ENCODE measurements around the gene TLE1.
"Not testable (repeated sequence)": the region's sequence is repeated elsewhere in the genome, so short reads cannot be mapped to it uniquely, and the experiment has no call there.

Gene TLE1

GRCh38 chr9:81717061-81717746 is 27.9 kb upstream of the TLE1 start:
- WGBS: 15% methylated on average over 4 of the region's 5 CpGs
- Histone ChIP-seq H3K27me3 (ENCODE audit: insufficient read depth, low read length) (no peaks in the 10 kb centered on the region), H3K4me1 (ENCODE audit: insufficient read depth, low read length) (peaks cover 25% of the 10 kb centered on the region), H3K9me3 (ENCODE audit: insufficient read depth, low read depth, low read length) (no peaks in the 10 kb centered on the region), H3K9ac (ENCODE audit: low read depth, low read length) (no peak overlapping the region), H3K27ac (ENCODE audit: low read depth, low read length) (peak overlapping the region; percentile 22), H3K4me3 (ENCODE audit: low read length) (no peak overlapping the region), H3K36me3 (ENCODE audit: insufficient read depth, low read length) (no peaks in the 10 kb centered on the region)

DNA sequence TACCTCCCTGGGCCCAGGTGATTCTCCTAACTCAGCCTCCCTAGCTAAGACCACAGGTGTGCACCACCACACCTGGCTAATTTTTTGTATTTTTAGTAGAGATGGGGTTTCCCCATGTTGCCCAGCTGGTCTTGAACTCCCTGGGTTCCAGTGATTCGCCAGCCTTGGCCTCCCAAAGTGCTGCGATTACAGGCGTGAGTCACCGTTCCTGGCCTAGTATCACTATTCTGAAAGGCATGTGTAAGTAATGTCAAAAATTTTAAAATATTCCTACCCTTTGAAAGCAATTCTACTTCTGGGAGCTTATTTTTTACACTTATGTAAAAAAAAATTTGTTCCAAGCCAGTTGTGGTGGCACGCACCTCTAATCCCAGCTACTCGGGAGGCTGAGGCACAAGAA is 27.1 kb upstream of the TLE1 start:
- WGBS: 95% methylated on average over 6 of the region's 6 CpGs
- no peak overlapping the region for H3K9ac ChIP-seq (ENCODE audit: low read depth, low read length)
- H3K9me3 ChIP-seq (ENCODE audit: insufficient read depth, low read depth, low read length): no peaks in the 10 kb centered on the region
- peaks cover 25% of the 10 kb centered on the region for H3K4me1 ChIP-seq (ENCODE audit: insufficient read depth, low read length)
- H3K4me3 ChIP-seq (ENCODE audit: low read length): no peak overlapping the region
- no peaks in the 10 kb centered on the region for H3K27me3 ChIP-seq (ENCODE audit: insufficient read depth, low read length)
- peak overlapping the region; percentile 22; the same call in 1 of the 2 replicates for H3K27ac ChIP-seq (ENCODE audit: low read depth, low read length)
- H3K36me3 ChIP-seq (ENCODE audit: insufficient read depth, low read length): no peaks in the 10 kb centered on the region

DNA sequence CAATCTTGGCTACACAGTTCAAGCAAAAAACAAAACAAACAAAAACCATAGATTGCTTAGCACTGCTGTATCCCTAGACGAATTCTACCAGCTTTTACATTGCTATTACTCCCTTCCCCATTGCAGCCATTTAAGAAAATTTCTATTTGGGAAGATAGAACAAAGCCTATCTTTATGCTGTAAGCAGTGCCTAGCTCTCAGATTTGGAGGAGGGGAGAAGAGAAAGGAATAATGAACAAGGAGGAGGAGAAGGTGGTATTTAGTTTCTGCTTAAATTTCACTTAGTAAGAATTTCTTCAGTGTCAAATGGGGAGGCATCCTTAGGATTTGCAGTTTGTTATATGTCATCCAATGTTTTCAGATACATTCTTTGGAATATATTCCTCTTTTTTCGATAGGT is 16.2 kb upstream of the TLE1 start:
- Histone ChIP-seq H3K27me3 (ENCODE audit: insufficient read depth, low read length) (no peaks in the 10 kb centered on the region), H3K27ac (ENCODE audit: low read depth, low read length) (no peak overlapping the region), H3K9ac (ENCODE audit: low read depth, low read length) (no peak overlapping the region), H3K36me3 (ENCODE audit: insufficient read depth, low read length) (no peaks in the 10 kb centered on the region), H3K9me3 (ENCODE audit: insufficient read depth, low read depth, low read length) (no peaks in the 10 kb centered on the region), H3K4me3 (ENCODE audit: low read length) (no peak overlapping the region), H3K4me1 (ENCODE audit: insufficient read depth, low read length) (no peaks in the 10 kb centered on the region)
- WGBS: 100% methylated on average over 1 of the region's 2 CpGs

DNA sequence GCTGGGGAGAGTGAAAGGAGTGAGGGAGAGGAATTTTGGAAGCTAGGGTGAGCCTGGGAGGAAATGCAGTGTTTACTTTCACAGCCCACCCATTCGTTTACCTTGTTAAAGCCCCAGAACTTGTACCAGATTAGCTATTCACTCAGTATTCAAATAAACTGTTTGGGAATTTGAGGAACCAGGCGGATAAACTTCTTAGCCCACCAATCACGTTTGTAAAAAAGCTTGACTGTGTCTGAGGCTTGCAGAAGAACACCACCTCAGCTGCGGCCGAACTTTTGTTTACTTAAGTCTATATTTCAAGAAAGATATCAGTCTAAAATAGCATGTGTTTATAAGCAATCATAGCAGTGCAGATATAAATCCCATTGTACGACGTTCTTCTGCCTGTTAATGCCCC is 5.2 kb upstream of the TLE1 start:
- H3K27ac ChIP-seq (ENCODE audit: low read depth, low read length): no peak overlapping the region
- no peaks in the 10 kb centered on the region for H3K36me3 ChIP-seq (ENCODE audit: insufficient read depth, low read length)
- 39% methylated on average over 5 of the region's 7 CpGs for WGBS
- H3K9me3 ChIP-seq (ENCODE audit: insufficient read depth, low read depth, low read length): no peaks in the 10 kb centered on the region
- peaks cover 35% of the 10 kb centered on the region for H3K4me1 ChIP-seq (ENCODE audit: insufficient read depth, low read length)
- no peak overlapping the region for H3K4me3 ChIP-seq (ENCODE audit: low read length)
- H3K27me3 ChIP-seq (ENCODE audit: insufficient read depth, low read length): peaks cover 22% of the 10 kb centered on the region
- H3K9ac ChIP-seq (ENCODE audit: low read depth, low read length): no peak overlapping the region

DNA sequence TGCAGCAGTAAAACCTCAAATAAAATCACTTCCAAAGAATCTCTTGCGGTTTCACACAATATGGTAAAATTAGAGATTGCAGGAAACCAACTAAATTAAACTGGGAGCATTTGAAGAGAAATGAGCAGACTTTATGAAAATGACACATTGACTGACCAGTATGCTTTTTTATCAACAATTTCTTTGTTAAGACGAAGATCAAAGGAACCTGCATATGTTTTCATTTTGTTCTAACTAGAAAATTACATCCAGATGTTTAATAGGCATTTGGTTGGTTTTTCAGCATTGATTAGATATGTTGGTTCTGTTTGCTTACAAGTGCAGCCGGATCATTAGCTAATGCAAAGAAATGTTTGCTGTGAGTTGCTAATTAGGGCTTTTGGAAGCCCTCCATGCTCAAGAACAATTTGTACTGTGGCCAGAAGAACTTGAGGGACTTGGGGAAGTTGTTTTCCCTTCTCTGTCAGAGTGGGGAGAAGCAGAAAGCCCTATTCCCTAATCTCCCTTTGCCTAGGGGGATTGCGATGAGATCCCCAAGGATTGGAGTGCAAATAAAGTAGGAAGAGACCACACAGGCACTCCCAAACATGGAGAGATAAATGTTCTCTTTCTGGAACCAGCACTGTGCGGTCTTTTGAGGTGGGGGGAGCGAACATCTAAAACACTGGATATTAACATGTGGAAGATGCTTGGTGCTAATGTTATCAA is 4.5 kb upstream of the TLE1 start:
- Histone ChIP-seq H3K27ac (ENCODE audit: low read depth, low read length) (no peak overlapping the region), H3K4me3 (ENCODE audit: low read length) (no peak overlapping the region), H3K4me1 (ENCODE audit: insufficient read depth, low read length) (peaks cover 32% of the 10 kb centered on the region), H3K36me3 (ENCODE audit: insufficient read depth, low read length) (no peaks in the 10 kb centered on the region), H3K9ac (ENCODE audit: low read depth, low read length) (no peak overlapping the region), H3K27me3 (ENCODE audit: insufficient read depth, low read length) (peaks cover 22% of the 10 kb centered on the region), H3K9me3 (ENCODE audit: insufficient read depth, low read depth, low read length) (no peaks in the 10 kb centered on the region)
- WGBS: 58% methylated on average over 4 of the region's 6 CpGs

GRCh38 chr9:81690251-81690851 is 1.0 kb upstream of the TLE1 start:
- peak overlapping the region; percentile 65 for H3K9ac ChIP-seq (ENCODE audit: low read depth, low read length)
- peak overlapping the region; percentile 63 for H3K4me3 ChIP-seq (ENCODE audit: low read length)

DNA sequence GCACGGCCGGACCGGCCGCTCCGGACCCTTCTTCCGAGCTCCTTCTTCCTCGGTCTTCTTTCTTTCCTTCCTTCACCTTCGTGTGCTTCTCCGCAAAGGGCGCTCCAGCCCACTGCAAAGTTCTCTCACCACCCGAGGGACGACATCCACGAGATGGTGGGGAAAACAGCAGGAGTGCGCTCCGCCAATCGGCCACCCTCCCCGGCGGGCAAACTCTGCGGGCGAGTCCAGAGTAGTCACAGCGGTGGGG is 329 bp downstream of the TLE1 start:
- H3K4me1 ChIP-seq (ENCODE audit: insufficient read depth, low read length): peaks cover 42% of the 10 kb centered on the region
- H3K4me3 ChIP-seq (ENCODE audit: low read length): peak overlapping the region; percentile 78
- H3K36me3 ChIP-seq (ENCODE audit: insufficient read depth, low read length): peaks cover 28% of the 10 kb centered on the region
- peaks cover 22% of the 10 kb centered on the region for H3K27me3 ChIP-seq (ENCODE audit: insufficient read depth, low read length)
- H3K27ac ChIP-seq (ENCODE audit: low read depth, low read length): peak overlapping the region; percentile 71
- WGBS: under 1% methylated on average over 19 of the region's 21 CpGs
- peak overlapping the region; percentile 88 for H3K9ac ChIP-seq (ENCODE audit: low read depth, low read length)
- H3K9me3 ChIP-seq (ENCODE audit: insufficient read depth, low read depth, low read length): not testable (repeated sequence)

More at GRCh38 chr9:81690251-81690851, 1.0 kb upstream of the TLE1 start:
- H3K27ac ChIP-seq (ENCODE audit: low read depth, low read length): no peak overlapping the region
- peaks cover 22% of the 10 kb centered on the region for H3K27me3 ChIP-seq (ENCODE audit: insufficient read depth, low read length)
- under 1% methylated on average over 18 of the region's 23 CpGs for WGBS
- H3K36me3 ChIP-seq (ENCODE audit: insufficient read depth, low read length): peaks cover 15% of the 10 kb centered on the region
- peaks cover 36% of the 10 kb centered on the region for H3K4me1 ChIP-seq (ENCODE audit: insufficient read depth, low read length)
- H3K9me3 ChIP-seq (ENCODE audit: insufficient read depth, low read depth, low read length): no peaks in the 10 kb centered on the region

DNA sequence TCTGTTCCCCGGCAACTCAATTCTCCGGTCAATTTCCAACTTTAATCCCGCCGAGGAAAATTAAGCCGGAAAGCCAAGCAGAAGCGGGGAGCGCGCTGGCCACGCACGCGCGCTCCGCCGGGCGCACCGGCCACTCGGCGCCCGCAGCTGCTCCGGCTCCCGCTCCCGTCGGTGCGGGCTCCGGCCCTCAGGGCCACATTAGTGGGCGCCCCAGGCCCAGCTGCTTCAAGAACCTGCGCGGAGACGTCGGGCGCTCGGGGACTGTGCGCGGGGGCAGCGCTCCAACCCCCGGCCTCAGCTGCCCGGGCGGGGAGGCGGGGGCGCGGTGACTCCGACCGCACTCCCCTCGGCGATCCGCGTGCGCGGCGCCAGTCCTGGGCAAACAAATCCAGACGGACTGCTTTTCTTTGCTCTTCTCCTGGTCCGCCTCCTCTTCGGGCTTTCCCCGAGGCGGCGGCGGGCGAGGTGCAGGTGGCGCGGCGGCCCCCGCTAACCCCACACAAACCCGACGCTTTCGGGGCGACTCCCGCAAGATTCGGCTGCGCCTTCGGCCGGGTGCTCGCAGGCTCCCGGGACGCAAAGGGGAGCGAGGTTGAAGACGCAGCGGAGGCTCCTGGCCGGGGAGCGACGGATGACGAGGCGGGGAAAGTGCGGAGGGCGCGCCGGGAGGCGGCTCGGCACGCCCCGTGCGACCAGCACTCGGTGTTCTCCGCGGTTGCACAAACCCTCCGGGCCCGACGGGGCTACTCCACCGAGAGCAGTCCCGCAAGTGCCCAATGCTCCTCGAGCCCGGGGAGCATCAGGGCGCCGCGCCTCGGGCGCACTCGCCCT is 870 bp downstream of the TLE1 start:
- Histone ChIP-seq H3K36me3 (ENCODE audit: insufficient read depth, low read length) (peaks cover 34% of the 10 kb centered on the region), H3K4me3 (ENCODE audit: low read length) (peak overlapping the region; percentile 78), H3K9ac (ENCODE audit: low read depth, low read length) (peak overlapping the region; percentile 88), H3K27me3 (ENCODE audit: insufficient read depth, low read length) (peaks cover 22% of the 10 kb centered on the region), H3K27ac (ENCODE audit: low read depth, low read length) (peak overlapping the region; percentile 94), H3K4me1 (ENCODE audit: insufficient read depth, low read length) (peaks cover 42% of the 10 kb centered on the region)
- not testable (repeated sequence) for H3K9me3 ChIP-seq (ENCODE audit: insufficient read depth, low read depth, low read length)
- under 1% methylated on average over 107 of the region's 107 CpGs for WGBS

GRCh38 chr9:81687521-81688261 is 1.7 kb downstream of the TLE1 start:
- under 1% methylated on average over 51 of the region's 51 CpGs for WGBS
- peaks cover 47% of the 10 kb centered on the region for H3K4me1 ChIP-seq (ENCODE audit: insufficient read depth, low read length)
- H3K9ac ChIP-seq (ENCODE audit: low read depth, low read length): peak overlapping the region; percentile 88

DNA sequence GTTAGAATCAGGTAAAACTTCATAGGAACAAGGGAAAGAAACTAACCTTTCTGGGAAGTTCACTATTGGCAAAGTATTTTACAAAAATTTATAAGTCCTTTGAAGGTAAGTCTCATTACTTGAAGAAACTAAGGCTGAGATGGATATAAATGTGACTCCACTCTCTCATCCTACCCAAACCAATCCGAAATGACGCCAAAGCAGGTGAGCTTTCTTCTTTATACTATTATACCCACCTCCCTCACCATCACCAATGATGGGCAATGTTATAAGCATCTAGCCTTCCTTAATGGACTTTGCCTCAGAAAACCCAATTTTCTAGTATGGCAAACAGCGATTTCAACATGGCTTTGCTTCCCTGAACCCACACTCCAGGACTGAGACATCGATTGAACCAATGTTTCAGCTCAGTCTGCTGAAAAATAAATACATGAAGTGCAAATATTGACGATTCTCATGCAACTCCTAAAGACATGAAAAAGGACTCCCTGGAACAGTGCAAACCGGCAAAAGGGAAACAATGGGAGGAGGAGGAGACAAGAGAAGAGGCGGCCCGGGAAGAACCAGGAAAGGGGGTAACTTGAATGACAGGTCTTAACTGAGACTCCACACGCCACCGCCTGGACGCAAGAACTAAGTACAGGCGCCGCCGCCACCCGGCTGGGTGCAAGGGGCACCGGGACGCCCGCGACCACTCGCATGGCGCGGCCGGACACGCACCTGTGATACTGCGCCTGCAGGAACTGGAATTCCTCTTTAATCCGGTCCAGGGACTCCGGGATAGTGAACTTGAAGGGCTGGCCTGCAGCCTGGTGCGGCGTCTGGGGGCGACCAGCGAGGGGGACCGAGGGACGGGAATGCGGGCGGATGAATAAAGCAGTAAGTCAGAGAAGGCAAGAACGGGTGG is 2.5 kb downstream of the TLE1 start:
- Histone ChIP-seq H3K9ac (ENCODE audit: low read depth, low read length) (peak overlapping the region; percentile 88), H3K9me3 (ENCODE audit: insufficient read depth, low read depth, low read length) (no peaks in the 10 kb centered on the region), H3K4me3 (ENCODE audit: low read length) (peak overlapping the region; percentile 78), H3K27ac (ENCODE audit: low read depth, low read length) (peak overlapping the region; percentile 94), H3K36me3 (ENCODE audit: insufficient read depth, low read length) (peaks cover 49% of the 10 kb centered on the region), H3K4me1 (ENCODE audit: insufficient read depth, low read length) (peaks cover 50% of the 10 kb centered on the region), H3K27me3 (ENCODE audit: insufficient read depth, low read length) (peaks cover 15% of the 10 kb centered on the region)
- 2% methylated on average over 36 of the region's 36 CpGs for WGBS

More at GRCh38 chr9:81687521-81688261, 1.7 kb downstream of the TLE1 start:
- H3K9me3 ChIP-seq (ENCODE audit: insufficient read depth, low read depth, low read length): no peaks in the 10 kb centered on the region
- peak overlapping the region; percentile 78 for H3K4me3 ChIP-seq (ENCODE audit: low read length)
- H3K36me3 ChIP-seq (ENCODE audit: insufficient read depth, low read length): peaks cover 42% of the 10 kb centered on the region
- peaks cover 22% of the 10 kb centered on the region for H3K27me3 ChIP-seq (ENCODE audit: insufficient read depth, low read length)
- H3K27ac ChIP-seq (ENCODE audit: low read depth, low read length): peak overlapping the region; percentile 94

All from HUES64 (cell line).